Measurements from ENCODE around the gene QSOX1.

QSOX1 gene

DNA sequence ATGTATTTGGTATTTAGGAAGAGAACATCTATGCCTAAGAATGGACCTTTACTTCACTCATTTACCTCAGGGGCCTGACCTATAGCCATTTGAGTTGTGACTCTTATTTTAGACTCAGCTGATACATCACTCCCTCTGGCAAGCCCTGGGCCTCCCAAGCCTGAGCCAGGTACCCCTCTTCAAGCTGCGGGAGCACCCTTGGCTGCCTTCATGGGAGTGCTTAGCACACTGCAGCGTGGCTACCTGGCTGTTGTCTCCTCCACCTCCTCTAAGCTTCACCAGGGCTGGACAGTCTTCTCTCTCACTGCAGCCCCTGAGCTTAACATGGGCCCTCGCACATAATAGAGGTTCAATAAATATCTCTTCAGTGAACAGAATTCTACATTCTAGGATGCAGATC, 51.9 kb downstream of the QSOX1 start:
- peaks cover 8% of the 10 kb centered on the region for H3K4me1 ChIP-seq (ENCODE audit: control insufficient read depth, low read length)
- no peak overlapping the region for H3K4me3 ChIP-seq (ENCODE audit: low read length)
- H3K9me2 ChIP-seq (replicated peaks; ENCODE audit: control insufficient read depth, low read length): no peaks in the 10 kb centered on the region
- TF ChIP-seq, protein P1, sequence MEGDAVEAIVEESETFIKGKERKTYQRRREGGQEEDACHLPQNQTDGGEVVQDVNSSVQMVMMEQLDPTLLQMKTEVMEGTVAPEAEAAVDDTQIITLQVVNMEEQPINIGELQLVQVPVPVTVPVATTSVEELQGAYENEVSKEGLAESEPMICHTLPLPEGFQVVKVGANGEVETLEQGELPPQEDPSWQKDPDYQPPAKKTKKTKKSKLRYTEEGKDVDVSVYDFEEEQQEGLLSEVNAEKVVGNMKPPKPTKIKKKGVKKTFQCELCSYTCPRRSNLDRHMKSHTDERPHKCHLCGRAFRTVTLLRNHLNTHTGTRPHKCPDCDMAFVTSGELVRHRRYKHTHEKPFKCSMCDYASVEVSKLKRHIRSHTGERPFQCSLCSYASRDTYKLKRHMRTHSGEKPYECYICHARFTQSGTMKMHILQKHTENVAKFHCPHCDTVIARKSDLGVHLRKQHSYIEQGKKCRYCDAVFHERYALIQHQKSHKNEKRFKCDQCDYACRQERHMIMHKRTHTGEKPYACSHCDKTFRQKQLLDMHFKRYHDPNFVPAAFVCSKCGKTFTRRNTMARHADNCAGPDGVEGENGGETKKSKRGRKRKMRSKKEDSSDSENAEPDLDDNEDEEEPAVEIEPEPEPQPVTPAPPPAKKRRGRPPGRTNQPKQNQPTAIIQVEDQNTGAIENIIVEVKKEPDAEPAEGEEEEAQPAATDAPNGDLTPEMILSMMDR (IDR thresholded peaks at IDR 0.05; ENCODE audit: low read depth, low read length, poor library complexity, severe bottlenecking): no peak
- TF ChIP-seq EZH2phosphoT487 (IDR thresholded peaks at IDR 0.05; ENCODE audit: borderline replicate concordance, low read length): no peak
- no peaks in the 10 kb centered on the region for H3K36me3 ChIP-seq (ENCODE audit: control insufficient read depth, low read length)
- no peaks in the 10 kb centered on the region for H3K9me3 ChIP-seq (ENCODE audit: control insufficient read depth, insufficient read depth, low read length)
- H4K20me1 ChIP-seq (ENCODE audit: control insufficient read depth, insufficient read depth, low read depth, low read length): no peaks in the 10 kb centered on the region
- H3K4me2 ChIP-seq (ENCODE audit: low read length): no peak overlapping the region
- H3K79me2 ChIP-seq (ENCODE audit: control insufficient read depth, low read length): no peaks in the 10 kb centered on the region
- no peaks in the 10 kb centered on the region for H3F3A ChIP-seq (ENCODE audit: control insufficient read depth, insufficient read depth)
- no peaks in the 10 kb centered on the region for H3K27me3 ChIP-seq (ENCODE audit: control insufficient read depth, low read length)
- H3K27ac ChIP-seq (ENCODE audit: low read depth, low read length): no peak overlapping the region

DNA sequence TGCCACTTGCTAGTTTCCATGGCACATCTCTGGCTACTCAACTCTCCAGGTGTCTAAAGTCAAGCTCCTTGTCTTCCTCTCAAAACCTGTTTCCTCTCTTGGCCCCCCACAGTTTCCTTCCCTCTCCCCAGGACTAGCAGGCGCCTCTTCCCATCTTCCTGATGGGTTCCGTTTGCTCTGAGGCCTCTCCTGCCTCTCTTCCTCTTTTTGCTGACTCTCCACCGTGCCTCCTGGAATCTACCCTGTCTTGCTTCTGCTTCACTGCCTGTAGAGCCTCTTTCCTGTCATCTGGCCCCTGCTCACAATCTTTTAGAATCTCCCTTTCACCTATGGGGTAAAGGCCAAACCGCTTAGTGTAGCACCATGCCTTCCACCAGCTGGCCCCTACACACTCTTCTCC, 53.6 kb downstream of the QSOX1 start:
- Histone ChIP-seq H4K20me1 (ENCODE audit: control insufficient read depth, insufficient read depth, low read depth, low read length) (no peaks in the 10 kb centered on the region), H3K4me3 (ENCODE audit: low read length) (no peak overlapping the region), H3K4me2 (ENCODE audit: low read length) (no peak overlapping the region), H3K36me3 (ENCODE audit: control insufficient read depth, low read length) (no peaks in the 10 kb centered on the region), H3K4me1 (ENCODE audit: control insufficient read depth, low read length) (peaks cover 8% of the 10 kb centered on the region), H3K27ac (ENCODE audit: low read depth, low read length) (no peak overlapping the region), H3K79me2 (ENCODE audit: control insufficient read depth, low read length) (no peaks in the 10 kb centered on the region), H3K9me2 (replicated peaks; ENCODE audit: control insufficient read depth, low read length) (no peaks in the 10 kb centered on the region), H3K9me3 (ENCODE audit: control insufficient read depth, insufficient read depth, low read length) (no peaks in the 10 kb centered on the region), H3F3A (ENCODE audit: control insufficient read depth, insufficient read depth) (no peaks in the 10 kb centered on the region), H3K27me3 (ENCODE audit: control insufficient read depth, low read length) (no peaks in the 10 kb centered on the region)
- TF ChIP-seq EZH2phosphoT487 (IDR thresholded peaks at IDR 0.05; ENCODE audit: borderline replicate concordance, low read length): no peak
- TF ChIP-seq, protein P1 (IDR thresholded peaks at IDR 0.05; ENCODE audit: low read depth, low read length, poor library complexity, severe bottlenecking): no peak

DNA sequence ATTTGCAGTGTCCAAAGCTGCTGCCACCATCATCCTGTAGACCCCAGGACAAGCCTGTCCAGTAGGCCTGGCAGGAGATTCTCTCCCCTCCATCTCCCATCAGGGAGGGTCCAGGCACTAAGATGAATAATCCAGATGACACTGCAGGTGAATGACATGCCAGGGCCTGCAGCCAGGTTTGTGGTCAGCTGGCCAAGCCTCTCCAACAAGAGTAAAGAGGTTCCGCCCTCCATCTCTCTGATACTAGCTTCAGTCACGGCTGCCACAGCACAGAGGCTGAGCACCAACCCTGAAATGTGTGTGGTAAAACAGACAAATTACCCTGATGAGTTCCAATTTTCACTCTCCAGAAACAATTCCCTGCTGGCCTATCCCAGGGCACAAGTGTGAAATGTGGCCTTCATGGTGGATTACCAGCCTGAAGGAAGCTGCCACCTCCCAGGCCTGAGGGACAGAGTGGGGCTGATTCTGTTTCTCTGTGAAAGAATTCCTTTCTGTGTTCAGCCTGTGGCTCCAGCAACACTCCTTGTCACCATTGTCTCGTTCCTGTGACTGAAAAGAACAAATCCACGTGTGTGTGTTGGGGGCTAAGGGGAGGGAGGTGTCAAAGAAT, 55.4 kb downstream of the QSOX1 start:
- TF ChIP-seq, protein P1 (IDR thresholded peaks at IDR 0.05; ENCODE audit: low read depth, low read length, poor library complexity, severe bottlenecking): no peak
- TF ChIP-seq EZH2phosphoT487 (IDR thresholded peaks at IDR 0.05; ENCODE audit: borderline replicate concordance, low read length): no peak
- H3K79me2 ChIP-seq (ENCODE audit: control insufficient read depth, low read length): no peaks in the 10 kb centered on the region
- H3K27me3 ChIP-seq (ENCODE audit: control insufficient read depth, low read length): no peaks in the 10 kb centered on the region
- H3K36me3 ChIP-seq (ENCODE audit: control insufficient read depth, low read length): no peaks in the 10 kb centered on the region
- H3K4me2 ChIP-seq (ENCODE audit: low read length): no peak overlapping the region
- no peaks in the 10 kb centered on the region for H3F3A ChIP-seq (ENCODE audit: control insufficient read depth, insufficient read depth)
- H3K4me1 ChIP-seq (ENCODE audit: control insufficient read depth, low read length): peaks cover 8% of the 10 kb centered on the region
- H4K20me1 ChIP-seq (ENCODE audit: control insufficient read depth, insufficient read depth, low read depth, low read length): no peaks in the 10 kb centered on the region
- no peak overlapping the region for H3K4me3 ChIP-seq (ENCODE audit: low read length)
- H3K27ac ChIP-seq (ENCODE audit: low read depth, low read length): no peak overlapping the region
- H3K9me3 ChIP-seq (ENCODE audit: control insufficient read depth, insufficient read depth, low read length): no peaks in the 10 kb centered on the region
- H3K9me2 ChIP-seq (replicated peaks; ENCODE audit: control insufficient read depth, low read length): no peaks in the 10 kb centered on the region
